MV-4-11 (cell line): ENCODE measurements around the gene KNDC1.
"Not testable (repeated sequence)": the region's sequence is repeated elsewhere in the genome, so short reads cannot be mapped to it uniquely, and the experiment has no call there.

Source experiments
- DNase-seq: peaks from one replicate; lab custom pipeline; 2025; lab: John Stamatoyannopoulos, UW

Gene KNDC1

GRCh38 chr10:133207041-133207600, 47.1 kb downstream of the KNDC1 start:
- no peak for DNase-seq

GRCh38 chr10:133207627-133208026, 47.6 kb downstream of the KNDC1 start:
- DNase-seq, result no peak

GRCh38 chr10:133208466-133208865, 48.4 kb downstream of the KNDC1 start:
- DNase-seq, result no peak

- DNase-seq, result no peak
Observed at GRCh38 chr10:133209117-133209516, 49.1 kb downstream of the KNDC1 start.

GRCh38 chr10:133209641-133210040, 49.6 kb downstream of the KNDC1 start:
- DNase-seq, result no peak

GRCh38 chr10:133210398-133211140, 50.5 kb downstream of the KNDC1 start:
- no peak for DNase-seq

GRCh38 chr10:133211141-133211830, 51.3 kb downstream of the KNDC1 start:
- no peak for DNase-seq

GRCh38 chr10:133211959-133212852, 52.2 kb downstream of the KNDC1 start:
- no peak for DNase-seq

GRCh38 chr10:133212853-133213494, 53.0 kb downstream of the KNDC1 start:
- DNase-seq, result no peak

- DNase-seq, result no peak
Observed at GRCh38 chr10:133213641-133214467, 53.8 kb downstream of the KNDC1 start.

- no peak for DNase-seq
Observed at GRCh38 chr10:133214468-133215410, 54.7 kb downstream of the KNDC1 start.

GRCh38 chr10:133215586-133215985, 55.6 kb downstream of the KNDC1 start:
- no peak for DNase-seq

- DNase-seq, result no peak
Observed at GRCh38 chr10:133216776-133217175, 56.8 kb downstream of the KNDC1 start.

GRCh38 chr10:133217800-133218589, 58.0 kb downstream of the KNDC1 start:
- no peak for DNase-seq

- DNase-seq, result no peak
Observed at GRCh38 chr10:133218891-133219290, 58.9 kb downstream of the KNDC1 start.

GRCh38 chr10:133219782-133220181, 59.8 kb downstream of the KNDC1 start:
- no peak for DNase-seq

GRCh38 chr10:133221331-133221730, 61.3 kb downstream of the KNDC1 start:
- no peak for DNase-seq

GRCh38 chr10:133221756-133222155, 61.7 kb downstream of the KNDC1 start:
- not testable (repeated sequence) for DNase-seq

GRCh38 chr10:133224076-133224475, 64.1 kb downstream of the KNDC1 start:
- DNase-seq, result no peak
